GM10847 (cell line): ENCODE measurements around the gene HIVEP3.

ENCODE experiments used
- POLR2A ChIP-seq: IDR thresholded peaks from 2 replicates; pipeline ENCODE4 v1.6.1; 2011; ENCODE audit not compliant: insufficient read length; ENCODE audit errors: extremely low read depth

HIVEP3 gene

DNA sequence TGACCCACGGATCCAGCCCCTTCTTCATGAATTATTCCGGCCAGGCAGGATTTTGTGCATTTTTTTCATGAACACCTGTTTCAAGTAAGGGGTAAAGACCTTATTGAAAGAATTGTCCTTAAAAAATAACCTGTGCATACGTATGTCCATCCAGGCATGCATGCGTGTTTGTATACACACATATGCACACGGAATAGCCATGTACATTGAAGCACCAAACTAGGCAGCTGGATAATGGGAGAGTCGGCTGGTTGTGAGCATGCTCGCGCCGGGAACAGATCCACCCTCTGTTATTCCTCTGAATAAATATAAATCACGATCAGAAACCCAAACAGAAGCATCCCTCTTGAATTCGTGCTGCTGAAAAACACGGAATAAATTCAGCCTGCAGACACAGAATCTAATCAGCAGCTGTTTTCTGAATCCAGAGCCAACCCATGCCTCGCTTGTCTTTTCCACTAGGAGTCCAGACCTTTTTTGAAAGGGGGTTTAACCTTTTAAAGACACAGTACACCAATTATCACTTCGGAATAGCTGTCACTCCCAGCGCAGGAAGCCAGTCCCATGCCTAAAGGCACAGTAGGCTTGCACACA lies at the start of gene HIVEP3:
Gene HIVEP3 (minus strand): TSS at position 473 of the 594 bp plus-strand sequence.
- TF ChIP-seq POLR2A: no peak

DNA sequence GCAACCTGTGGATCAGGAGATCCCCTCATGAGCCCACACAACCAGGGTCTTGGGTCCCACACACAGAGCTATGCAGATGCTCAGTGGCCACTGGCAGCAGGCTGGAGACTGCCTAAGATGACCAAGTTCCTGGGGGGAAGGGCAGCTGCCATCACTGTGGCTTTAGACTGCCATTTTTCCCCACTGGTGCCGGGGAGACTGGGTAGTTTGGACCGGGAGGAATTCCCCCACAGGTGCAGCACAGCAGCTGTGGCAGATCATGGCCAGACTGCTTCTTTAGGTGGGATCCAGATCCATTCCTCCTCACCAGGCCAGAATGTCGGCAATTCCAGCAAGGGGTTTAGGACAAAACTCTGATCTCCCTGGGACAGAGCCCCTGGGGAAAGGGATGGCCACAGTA lies 45.7 kb upstream of the HIVEP3 start:
- TF ChIP-seq POLR2A: no peak

DNA sequence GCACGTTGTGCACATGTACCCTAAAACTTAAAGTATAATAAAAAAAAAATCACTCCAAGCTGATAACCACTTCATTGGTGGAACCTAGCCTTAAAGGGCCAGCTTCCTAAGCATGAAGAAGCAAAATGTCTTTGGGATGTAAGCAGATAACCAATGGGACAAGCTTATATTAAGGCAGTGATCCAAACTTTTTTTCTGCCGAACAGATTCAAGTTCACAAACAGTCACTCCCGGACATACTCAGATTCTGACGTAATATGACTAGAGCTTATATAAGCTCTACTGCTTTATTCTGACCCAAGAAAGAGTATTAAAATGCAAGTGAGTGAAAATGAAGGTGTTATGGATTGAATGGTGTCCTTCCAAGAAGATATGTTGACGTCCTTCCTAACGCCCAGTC lies 44.9 kb upstream of the HIVEP3 start:
- no peak for TF ChIP-seq POLR2A

DNA sequence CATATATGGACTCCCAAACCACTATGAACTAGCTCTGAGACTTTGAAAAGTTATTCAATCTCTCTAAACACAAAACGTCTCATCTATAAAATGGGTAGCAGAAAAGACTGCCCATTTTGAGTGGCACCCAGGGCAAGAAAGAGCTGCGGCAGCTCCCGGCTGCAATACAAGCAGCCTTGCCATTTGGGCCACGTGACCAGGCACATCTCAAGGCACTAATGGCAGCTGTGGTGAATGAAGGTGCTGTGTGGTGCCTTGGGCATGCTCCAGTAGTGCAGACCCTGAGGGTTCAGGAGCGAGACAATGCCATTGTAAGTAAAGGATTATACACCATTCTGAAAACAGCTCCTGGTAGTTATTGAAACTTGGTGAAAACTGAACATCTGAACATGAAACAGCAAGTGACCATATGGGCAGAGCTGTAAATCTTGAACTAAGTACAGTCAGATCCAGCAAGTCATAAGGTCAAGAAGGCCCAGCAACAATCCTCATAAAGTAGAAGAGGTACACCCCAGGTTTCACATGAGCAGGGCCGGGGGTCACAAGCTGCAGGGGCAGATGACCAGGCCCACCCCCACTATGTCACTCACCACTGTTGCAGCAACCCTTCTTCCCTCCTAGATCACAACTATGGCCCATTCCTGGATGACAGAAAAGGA lies 39.4 kb upstream of the HIVEP3 start:
- no peak for TF ChIP-seq POLR2A

DNA sequence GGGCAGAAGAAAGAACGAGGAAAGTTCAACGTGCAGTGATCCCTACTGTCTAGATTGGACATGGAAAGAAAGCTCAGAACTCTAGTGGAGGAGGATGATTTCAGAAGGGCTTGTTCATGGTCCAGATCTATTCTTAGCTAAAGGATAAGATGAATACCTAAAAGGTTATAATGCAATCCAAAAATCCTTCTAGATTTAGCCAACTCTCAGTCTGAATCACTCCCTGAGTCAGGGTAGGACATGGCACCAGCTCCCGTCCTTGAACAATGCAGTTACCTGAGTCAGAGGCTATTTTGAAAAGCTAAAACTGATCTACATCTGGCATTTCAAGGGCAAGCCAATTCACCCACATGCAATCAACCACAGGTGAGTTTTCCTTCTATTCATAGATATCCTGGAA lies 38.8 kb upstream of the HIVEP3 start:
- no peak for TF ChIP-seq POLR2A

DNA sequence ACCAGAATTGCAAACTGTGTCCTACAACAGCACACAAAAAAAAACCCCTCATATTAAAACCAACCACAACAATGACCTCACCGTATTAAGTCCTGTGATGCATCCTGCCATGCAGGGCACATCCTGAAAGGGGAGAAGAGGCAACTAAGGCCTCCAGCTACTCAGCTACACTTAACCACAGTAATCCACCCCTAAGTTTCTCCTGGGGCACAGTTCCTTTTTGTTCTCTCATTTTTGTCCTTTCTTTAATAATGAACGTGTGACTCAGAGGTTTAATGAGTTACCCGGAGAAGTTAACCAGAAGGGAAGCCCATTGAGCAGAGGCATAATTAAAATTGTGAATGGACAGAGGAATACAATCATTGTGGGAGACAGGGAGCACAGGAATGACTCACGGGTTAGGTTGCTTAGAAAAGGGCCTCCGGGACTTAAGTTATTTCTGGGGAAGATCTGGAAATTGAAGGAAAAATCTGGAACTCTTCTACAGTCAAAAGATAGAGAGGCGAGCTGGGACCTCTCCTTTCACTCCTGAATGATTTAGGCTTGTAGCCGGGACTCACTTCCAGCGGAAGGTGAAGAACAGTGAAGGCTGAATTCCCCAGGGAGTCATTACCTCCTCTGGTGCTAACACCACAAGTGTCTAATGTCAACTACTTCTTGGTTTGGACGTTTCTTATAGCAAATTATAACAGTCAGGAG lies 36.9 kb upstream of the HIVEP3 start:
- no peak for TF ChIP-seq POLR2A

DNA sequence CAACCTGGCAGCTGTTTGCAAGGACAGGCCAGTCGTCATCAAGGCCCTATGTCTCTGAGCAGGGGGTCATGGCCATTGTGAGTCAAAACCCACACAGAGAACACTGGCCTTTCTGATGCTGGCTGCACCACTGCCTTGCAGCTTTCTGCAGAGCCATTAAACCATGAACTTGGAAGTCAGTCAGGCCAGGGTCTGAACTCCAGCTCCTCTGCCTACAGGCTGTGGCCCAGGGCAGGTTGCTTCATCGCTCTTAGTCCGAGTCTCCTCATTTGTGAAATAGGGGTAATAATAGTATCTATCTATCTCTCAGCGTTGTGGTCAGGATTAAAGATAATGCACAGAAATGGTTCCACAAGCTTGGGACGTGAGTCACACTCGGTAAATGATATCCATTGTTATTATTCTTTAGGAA lies 35.8 kb upstream of the HIVEP3 start:
- TF ChIP-seq POLR2A: no peak

DNA sequence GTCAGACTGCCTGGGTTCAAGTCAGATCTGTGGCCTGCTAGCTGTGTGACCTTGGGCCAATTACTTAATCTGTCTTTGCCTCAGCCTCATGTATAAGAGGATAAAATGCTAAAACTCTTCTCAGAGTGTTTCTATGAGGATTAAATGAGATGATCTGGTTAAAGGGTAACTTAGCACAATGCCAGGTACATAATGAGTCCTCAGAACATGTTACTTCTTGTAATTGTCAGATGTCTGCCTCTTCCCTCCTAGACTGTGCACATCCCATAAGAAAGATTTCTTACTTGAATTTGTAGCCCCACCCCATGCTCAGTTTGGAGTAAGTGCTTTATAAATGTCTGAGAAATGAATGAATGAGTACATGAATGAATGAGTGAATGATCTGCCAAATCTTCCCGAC lies 34.6 kb upstream of the HIVEP3 start:
- TF ChIP-seq POLR2A: no peak

DNA sequence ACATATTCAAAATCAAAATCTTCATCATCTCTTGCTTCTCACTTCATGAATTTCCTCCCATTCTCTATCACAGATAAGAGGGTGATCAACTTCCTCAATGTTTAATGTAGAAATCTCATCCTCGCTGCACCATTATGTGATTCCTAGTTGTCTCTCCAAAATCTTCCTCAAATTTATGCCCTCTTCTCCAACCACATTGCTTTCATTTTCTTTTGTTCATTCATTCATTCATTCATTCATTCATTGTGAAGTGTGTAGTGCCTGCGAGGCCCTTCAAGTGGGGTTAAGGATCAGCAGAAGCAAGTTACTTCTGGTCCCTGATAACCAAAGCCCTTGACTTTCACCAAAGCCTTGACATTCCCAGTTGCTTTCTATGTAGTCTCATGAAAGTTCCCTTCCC lies 33.5 kb upstream of the HIVEP3 start:
- TF ChIP-seq POLR2A: no peak

DNA sequence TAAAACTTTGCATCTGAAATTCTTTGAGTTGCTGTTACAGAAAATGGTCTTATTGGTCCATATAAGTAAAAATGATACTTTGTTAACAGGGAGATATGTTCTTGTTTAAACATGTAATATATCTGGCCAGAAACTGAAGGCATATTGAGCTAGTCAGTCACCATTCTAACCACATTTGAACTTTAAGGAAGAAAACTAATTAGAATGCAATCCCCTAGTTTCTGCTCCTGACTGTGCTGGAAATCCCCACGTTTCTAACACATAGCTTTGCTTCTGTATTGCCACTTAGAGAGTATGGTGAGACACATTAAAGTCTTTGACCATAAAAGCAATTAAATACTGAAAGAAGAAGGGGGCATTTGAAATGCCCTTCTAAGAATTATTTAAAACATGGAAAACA lies 32.1 kb upstream of the HIVEP3 start:
- no peak for TF ChIP-seq POLR2A

DNA sequence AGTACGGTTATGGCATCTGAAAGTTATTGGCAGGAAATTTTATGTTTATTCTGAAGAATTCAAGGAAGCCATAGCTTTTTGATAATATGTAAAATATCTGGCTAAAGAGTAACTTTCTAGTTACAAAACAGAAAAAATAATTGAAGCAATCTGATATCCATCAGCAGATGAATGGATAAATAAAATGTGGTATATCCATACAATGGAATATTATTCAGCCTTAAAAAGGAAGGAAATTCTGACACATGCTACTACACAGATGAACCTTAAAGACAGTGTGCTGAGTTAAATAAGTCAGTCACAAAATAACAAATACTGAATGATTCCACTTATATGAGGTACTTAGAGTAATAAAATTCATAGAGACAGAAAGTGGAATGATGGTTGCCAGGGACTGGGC lies 25.0 kb upstream of the HIVEP3 start:
- TF ChIP-seq POLR2A: no peak

DNA sequence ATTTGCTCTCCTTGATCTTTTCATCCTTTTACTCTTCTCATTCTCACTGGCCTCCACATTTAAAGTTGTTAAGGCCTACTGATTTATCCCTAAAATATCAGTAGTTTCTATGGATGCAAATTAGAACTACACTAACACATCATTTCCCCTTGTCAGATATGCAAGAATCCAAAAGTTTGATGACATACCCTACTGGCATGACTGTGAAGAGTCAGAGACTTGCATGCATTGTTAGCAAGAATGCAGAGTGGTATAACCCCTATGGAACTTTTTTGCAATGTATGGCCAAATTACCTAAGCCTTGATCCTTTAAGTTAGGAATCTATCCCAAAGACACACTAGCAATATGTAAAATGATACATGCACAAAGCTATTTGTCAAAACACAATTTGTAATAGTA lies 23.6 kb upstream of the HIVEP3 start:
- TF ChIP-seq POLR2A: no peak

DNA sequence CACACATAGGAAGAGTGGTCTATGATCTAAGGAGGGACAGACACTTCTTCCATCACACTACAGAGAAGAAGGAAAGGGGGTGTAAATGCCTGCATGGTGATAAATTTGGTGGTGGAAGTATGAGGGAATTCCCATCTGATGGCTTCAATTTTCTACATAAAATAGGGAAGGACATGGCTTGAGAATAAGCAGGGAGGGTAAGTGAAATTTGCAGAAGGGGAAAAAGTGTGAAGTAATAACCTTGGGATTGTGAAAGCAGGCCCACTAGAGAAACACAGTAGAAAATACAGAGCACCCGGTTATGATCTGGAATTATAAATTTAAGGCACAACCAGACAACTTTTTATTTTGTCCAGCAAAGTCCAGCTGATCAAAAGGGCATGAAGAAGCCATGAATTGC lies 22.7 kb upstream of the HIVEP3 start:
- TF ChIP-seq POLR2A: no peak

DNA sequence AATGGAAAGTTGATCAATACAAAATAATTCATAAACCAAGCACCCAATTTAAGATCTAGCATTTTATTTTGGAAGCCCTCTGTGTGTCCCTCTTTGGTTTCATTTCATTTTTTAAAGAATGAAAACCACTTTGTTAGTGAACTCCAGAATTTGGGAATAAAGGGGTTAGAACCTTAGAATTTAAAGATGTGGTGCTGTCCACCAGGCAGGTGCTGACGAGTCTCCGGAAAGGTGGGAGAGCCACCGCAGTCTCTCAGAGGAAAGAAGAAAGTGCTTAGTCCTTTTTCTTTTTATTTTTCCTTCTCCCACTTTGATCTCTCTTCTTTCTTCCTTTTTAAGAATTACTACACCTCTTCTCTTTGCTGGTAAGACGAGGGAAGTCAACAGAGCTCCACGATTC lies 20.5 kb upstream of the HIVEP3 start:
- no peak for TF ChIP-seq POLR2A

DNA sequence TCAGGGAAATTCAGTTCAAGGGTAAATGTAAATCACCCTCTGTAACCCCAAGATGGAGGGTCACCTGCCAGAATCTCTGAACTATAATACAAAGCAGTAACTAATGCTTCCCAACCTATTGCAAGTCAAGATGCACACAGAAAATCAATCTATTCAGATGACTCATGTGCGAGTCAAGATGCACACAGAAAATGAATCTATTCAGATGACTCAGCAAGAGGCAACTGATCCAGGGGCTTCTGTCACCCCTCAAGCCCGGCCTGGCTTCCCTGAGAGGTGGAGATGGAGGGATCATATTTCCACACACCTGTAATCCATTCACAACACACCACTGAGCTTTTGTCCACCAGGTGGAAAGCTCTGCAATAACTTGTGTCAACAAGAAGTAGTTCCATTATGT lies 17.4 kb upstream of the HIVEP3 start:
- TF ChIP-seq POLR2A: no peak

DNA sequence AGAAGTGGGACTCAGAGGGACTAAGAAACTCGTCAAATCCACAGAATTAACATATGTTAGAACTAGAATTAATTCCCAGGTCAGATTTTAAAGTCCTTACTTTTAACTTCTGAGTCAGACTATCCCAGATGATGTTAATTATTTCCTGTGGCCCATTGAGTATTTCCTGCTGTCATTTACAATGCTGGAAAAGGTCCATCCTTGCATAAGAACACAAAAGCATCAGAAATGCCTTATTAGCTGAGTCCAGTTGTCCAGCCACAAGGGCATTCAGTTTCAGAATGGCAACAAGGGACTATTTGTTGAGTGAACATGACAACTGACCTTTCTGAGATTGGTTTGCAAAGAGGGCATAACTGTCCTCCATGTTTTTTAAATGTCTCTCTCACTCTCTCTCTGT lies 16.5 kb upstream of the HIVEP3 start:
- no peak for TF ChIP-seq POLR2A

DNA sequence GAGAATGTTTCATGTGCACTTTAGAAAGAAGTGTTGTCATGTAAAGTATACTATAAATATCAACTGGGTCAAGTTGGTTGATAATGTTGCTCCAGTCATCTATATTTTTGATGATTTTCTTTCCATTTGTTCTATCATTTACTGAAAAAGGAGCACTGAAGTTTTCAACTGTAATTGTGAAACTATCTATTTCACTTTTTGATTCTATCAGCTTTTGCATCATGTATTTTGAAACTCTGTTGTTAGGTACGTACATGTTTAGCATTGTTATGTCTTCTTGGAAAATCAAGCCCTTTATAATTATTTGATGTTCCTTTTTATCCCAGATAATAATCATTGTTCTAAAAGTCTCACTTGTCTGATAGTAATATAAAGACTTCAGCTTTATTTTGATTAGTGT lies 14.4 kb upstream of the HIVEP3 start:
- no peak for TF ChIP-seq POLR2A
